G401 (cell line): ENCODE measurements around the gene ATG9A. TPM values are rescaled to one million over a fixed set of nuclear protein-coding genes. Genes with fewer than 3 reads are reported as not detected.

Source experiments
- DNase-seq: peaks from one replicate; pipeline ENCODE4 v3.0.0-alpha.2; 2015; ENCODE audit warnings: low spot score
- in situ Hi-C: cut with HindIII; loops from 2 replicates; pipeline ENCODE4 v1.10.0; 2016; ENCODE audit warnings: low sequenced_read_pairs, mixed read lengths
- total RNA-seq: library from RNA; depleted of rRNA; stranded (reverse); fragments of >200 nt; shearing (Covaris generic); gene quantifications from 2 replicates; pipeline ENCODE4 v1.2.3, GENCODE V29; 2014

The ATG9A gene
- total RNA-seq, 1 experiment from 2014 or later: 24.6 TPM

DNA sequence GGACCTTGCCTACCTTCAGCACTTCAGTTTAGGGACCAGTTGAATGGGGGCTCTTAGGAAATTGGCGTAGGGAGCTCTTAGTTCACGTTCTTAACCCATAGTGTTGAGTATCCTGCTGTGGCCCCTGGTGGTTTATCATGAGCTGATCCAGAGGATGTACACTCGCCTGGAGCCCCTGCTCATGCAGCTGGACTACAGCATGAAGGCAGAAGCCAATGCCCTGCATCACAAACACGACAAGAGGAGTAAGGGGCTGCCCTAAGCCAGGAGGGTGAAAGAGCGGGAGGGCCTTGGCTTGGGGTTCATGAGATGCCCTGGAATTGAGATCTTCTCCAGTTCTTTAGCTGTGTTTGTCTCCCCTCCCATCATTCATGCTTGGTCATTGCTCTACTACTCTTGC, 48.5 kb downstream of the ATG9A start:
- no peak for DNase-seq
- in situ Hi-C loops: no loop called here

DNA sequence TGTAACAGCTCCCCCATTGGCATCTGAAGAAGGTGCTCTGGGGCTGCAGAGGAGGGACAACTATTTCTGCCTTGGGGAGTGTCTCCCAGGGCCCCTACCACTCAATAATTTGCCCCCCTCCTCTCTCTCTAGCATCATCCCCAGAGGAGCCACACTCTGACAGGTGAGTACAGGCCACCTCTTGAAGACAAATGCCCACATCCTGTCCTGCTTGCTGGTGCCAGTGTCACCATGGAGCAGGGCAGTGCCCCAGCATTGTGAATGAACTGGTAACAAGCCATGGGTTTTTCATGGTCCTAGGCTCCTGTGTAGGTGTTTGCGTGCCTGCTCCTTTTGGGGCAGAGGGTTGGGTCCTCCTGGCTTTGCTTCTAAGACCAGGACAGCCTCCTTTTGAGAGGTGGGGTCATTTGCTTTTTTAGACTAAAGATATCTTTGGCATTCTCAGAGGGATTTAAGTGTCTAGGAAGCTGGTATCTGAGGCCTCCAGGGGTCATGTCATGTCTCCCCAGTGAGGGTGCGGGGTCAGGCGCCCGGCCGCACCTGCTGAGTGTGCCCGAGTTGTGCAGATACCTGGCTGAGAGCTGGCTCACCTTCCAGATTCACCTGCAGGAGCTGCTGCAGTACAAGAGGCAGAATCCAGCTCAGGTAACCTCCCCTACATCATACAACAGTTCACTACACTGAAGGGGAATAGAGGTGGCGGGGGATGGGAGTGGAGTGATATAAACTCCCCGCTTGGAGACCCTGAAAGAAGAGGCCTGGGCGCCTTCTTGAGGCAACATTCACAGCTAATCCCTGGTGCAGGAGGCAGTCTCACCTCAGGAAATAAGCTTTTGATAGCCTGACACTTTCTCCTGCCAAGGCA, 49.6 kb downstream of the ATG9A start:
- in situ Hi-C loops: no loop called here
- DNase-seq: no peak

DNA sequence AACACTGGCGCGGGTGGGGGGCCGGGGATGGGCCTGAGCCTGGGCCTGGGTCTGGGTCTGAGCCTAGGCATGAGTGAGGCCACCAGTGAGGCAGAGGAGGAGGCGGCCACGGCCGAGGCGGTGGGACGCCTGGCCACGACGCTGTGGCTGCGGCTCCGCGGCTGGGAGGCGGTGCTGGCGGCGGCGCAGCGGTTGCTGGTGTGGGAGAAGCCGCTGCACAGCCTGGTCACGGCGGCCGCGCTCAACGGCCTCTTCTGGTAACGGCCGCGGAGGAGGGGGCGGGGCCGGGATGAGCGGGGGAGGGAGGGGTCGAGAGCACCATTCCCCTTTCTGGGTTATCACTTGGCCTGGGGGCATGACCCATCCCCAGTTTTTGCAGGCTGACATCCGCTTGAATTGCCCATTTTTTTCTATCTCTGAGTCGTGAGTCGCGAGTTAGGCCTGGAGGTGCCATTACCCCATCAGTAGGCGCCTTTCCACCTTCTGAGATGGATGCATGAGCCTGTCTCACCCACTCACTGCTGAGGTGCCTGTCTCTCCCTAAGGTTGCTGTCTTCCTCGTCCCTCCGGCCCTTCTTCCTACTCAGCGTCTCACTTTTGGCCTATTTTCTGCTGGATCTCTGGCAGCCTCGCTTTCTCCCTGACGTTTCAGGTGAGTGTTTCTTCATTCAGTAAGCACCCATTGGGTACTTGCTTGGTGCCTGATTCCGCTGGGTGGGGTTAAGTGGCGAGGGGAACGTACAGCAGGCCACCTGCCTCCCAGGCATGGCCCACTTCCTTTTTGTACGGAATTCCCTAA, 50.9 kb downstream of the ATG9A start:
- in situ Hi-C loops: no loop called here

DNA sequence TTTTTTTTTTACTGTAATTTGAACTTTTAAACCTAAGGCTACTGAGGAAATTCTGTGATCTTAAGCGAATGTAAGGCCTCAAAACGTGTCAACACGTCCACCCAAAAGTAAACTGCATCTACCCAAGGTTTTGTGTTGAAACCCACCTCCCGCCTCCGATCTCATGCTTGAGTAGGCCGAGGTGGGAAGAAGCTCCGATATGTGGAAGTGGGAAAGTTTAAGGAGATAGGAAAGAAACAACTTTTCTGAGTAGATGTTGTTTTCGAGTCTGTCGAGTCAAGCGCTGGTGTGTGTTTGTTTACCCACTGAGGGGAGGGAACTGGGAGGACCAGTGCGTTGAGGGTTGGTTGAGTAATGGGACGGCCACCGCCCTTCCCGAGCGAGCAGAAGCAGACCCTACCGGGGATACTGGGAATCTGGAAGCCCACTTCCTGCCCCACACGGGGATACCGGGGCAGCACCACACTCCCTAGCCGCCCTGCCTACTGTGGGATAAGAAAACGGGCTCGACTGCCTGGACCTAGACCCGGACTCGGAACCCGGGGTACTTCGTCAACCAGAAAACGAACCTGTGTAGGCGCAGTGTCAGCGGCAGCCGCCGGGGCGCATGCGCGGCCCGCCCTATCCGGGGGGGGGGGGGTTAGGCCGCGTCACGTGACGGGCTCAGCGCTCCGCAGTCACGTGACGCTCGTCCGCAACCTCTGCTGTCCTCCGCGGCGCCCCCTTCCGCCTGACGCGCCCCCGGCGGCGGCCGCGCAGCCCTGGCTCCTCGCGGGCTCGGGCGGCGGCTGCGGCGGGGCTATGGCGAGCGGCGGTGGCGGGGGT, 51.7 kb downstream of the ATG9A start, which contains the start of gene RETREG2:
Gene RETREG2 (plus strand): TSS at position 724 of the 825 bp plus-strand sequence. CDS start 78 bp downstream, at position 802.
- in situ Hi-C loops: no loop called here
- peak; percentile 86 for DNase-seq

More for the DNA sequence above, 50.9 kb downstream of the ATG9A start:
- peak; percentile 41 for DNase-seq

DNA sequence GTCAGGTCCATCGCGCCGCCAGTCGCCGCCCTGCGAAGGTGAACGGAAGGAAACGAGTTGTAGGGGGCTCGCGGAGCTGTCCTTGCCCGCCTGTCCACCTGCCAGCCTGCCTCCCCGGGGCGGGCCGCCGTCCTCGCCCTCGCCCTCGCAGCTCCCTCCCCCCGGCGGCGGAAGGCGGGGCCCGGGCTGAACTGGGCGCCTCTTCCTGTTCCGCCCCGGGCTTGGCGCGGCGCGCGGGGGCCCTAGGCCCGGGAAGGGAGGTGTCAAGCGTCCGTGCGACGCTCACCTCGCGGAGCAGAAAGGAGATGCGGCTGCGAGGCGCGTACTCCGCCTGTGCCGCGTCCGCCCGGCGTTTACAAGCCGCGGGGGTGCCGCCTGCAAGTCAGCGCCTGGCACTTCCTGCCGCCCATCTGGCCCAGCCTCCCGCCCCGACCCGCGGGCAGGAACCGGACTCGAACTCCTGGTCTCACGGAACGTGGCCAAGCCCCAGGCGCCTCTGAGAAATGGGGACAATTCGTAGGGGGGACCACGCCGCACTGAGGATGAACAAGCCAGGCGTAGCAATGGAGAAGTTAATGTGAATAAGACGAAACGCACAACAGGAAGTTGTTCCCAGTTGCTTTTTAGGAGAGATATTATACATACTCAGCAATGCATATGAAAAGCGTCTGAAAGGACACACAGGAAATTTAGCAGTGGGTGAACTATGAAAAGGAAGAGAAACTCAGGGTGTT, 52.5 kb downstream of the ATG9A start, which contains the start of gene CNPPD1:
Gene CNPPD1 (minus strand): TSS at position 108 of the 734 bp plus-strand sequence. CDS start 97 bp downstream, at position 11.
- in situ Hi-C loops: no loop called here
- DNase-seq: peak; percentile 85

DNA sequence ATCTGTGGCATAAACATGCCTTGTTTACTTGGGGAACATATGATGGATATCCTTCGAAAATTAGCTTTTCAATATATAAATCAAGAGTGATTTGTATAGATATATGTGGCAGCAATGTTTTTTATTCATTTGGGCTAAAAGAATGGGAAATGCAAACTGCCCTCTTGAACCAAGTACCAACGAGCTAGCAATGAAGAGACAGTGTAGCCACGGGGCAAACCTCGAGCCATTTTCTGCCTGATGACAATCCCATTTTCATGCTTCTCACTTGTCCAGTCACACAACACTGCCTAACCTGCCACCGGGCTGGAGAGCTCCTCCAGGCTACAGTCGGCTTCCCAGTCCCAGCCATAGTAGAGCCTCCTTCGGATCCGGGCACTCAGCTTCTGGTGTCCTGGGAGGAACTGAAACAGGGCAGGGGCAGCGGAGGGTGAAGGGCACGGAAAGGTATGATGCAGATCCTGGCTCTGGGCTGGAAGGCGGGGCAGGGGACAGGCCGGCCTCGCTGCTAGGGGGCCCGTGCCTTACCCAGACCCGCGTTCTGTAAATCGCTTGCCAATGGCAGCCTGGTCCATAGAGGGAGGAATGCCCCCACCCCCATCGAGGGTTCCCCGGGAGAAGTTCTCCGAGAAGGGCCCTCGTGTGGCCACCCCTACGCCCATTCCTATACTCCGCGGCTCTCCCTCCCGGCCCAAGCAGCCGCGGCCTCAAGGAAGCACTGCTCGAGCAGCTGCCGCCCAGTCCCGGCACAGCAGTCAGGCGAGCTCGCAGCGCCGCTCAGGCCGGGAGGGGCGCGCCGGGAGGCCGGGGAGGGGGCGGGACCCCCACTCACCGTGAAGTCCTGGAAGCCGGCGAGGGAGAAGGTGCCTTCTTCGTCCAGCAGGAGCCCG, 53.3 kb downstream of the ATG9A start:
- DNase-seq: peak; percentile 68

DNA sequence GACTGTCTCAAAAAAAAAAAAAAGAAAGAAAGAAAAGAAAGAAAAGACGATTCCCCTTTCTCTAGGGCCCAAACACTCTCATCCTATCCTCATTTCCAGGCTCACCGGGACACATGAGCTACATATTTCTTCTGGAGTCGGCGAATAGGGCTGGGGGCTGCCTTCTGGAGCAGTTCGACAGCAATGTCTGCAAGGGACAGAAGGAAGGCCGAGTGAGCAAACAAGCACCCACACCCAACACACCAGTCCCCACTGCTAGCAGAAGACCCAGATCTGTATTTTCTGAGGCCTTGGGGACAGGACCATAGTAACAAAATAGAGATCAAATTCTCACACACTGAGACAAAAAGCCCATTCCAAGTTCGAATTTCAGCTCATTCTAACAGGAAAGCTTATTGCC, 54.0 kb downstream of the ATG9A start:
- in situ Hi-C loops: no loop called here
- no peak for DNase-seq

More for the DNA sequence above, 53.3 kb downstream of the ATG9A start:
- in situ Hi-C loops: no loop called here

DNA sequence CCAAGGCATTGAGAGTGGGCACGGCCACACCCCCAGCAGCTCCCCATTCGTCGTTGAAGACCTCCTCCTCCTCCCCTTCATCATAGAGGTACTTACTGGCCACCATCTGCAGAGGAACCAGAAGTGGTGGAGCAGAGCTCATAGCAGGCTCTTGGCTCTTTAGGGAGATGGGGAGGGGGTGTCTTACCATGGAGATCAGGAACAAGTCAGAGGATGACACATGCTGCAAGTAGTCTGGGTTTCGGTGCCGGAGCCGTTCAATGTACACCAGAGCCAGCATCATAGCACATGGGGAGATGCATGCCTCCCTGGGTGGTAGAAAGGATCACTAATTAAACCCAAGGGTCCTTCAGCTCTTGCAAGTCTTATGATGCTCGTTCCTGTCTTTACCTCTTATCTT, 54.6 kb downstream of the ATG9A start:
- in situ Hi-C loops: no loop called here
- DNase-seq: no peak

DNA sequence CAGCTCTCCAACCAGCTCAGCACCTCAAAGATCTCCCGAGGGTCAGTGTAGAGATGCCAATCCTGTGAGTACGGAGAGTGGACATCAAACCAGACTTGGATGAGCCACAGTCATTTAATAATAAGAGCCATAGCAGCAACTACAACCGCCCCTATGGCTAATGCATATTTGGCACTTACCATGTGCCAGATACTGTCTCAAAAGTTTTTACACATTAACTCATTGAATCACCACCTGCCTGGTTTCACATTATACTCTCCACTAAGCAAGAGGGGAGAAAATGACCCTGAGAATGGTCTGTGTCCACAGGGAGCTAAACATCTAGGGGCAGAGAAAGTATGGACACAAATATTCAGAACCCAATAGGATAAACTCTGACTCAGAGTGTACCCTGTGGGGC, 55.3 kb downstream of the ATG9A start:
- DNase-seq: no peak
- in situ Hi-C loops: no loop called here

DNA sequence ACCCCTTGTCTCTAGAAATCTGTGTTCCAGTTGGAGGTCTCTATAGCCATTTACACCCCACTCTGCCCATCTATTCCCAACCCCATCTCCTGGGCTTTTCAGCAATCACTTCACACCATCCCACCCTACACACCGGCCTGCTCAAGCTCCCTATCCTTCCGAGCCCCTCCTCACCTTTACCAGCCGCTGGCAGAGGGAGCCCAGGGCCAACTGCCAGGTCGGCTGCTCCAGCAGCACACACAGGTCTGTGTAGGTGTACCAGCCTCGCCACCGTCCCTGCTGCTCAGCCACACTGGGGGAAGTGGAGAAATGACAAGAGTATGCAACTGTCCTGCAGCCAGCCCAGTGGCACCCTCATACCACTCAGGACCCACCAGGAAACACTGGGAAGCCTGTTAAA, 56.3 kb downstream of the ATG9A start:
- in situ Hi-C loops: no loop called here
- no peak for DNase-seq

DNA sequence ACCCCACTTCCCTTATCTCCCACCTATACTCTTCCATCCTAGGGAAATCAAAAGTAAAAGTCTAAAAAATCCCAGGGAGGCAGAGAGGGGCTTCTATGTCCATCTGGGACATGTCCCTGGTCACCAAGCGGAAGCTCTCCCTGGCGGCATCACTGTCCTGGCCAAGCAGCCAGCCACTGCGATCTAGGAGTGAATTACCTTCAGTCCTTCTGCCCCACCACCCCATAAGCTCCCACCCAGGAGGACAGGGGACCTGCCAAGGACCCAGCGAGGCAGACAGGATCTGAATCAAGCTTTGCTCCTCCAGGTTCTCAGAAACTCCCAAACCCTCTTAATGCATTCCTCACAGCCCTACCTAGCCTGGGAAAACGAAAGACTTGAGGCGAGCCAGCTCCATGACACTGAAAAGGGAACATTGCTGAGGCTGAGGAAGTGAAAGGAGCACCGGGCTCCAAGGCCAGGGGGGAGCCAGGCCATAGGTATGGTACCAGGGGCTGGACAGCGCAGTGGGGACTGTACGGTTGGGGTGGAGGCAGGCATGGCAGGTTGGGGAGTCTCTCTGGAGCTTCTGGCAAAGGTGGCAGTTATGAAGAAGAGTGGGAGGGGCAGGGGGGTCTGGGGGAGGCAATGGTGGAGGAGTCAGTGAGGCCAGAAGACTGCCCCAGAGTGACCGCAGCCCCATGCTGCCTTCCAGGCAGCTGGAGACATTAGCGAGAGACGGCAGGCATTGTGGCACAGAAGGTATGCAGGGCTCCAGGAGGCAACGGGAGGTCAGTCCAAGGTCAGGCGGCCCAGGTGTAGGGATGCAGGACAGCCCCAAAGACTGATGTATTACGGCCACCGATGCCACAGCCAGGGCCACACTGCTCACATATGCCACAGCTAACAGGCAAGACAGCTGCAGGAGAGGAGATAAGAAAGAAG, 56.9 kb downstream of the ATG9A start:
- in situ Hi-C loops: no loop called here

DNA sequence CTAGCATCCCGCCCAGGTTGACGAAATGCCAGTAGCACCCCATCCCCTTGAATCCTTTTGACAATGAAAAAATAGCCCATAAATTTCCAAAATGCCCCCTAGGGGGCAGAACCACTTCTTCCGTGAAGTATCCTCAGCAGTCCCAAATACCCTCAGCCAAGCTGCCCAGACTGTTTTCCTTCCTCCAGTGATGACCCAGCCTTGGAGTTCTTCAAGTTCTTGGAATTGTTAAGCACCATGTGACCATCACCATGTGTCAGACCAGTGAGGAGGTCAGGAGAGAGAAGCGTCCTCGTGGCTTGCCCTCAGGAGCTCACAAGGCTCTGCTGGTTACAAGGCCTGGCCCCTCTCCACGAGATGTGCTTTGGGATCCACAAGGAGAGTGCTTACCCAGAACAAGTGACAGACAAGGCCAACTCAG, 58.2 kb downstream of the ATG9A start:
- DNase-seq: peak; percentile 70
- in situ Hi-C loops: no loop called here

More for the DNA sequence above, 56.9 kb downstream of the ATG9A start:
- DNase-seq: no peak

DNA sequence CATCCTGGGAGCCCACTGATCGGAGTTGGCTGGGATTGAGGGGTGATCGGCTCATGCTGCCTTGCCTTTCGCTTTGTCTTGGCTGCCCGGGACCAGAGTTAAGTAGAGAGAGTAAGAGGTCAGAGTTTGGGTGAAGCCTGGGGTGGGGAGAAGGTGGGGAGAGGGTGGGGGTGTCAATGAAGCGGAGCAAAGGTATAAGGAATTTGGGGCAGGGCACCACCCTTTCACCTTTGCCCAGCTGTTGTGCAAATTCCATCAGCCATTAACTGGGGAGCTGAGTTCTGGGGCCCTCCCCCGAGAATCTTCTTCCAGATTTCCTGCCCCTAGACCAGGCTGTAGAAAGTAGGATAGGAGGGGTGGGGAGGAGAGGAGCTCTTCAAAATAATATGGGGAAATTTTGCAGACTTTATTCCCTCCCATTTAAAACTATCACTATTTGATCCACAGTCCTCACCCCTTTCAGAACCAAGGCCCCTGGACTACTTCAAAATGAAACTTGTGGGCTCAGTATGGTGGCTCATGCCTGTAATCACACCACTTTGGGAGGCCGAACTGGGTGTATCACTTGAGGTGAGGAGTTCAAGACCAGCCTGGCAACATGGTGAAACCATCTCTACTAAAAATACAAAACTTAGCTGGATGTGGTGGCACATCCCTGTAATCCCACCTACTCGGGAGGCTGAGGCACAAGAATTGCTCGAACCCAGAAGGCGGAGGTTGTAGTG, 59.3 kb downstream of the ATG9A start, which contains the start of gene SLC23A3:
Gene SLC23A3 (minus strand): TSS at position 100 of the 725 bp plus-strand sequence. CDS start 45 bp downstream, at position 55.
- in situ Hi-C loops: no loop called here
- DNase-seq: no peak
